Neural progenitor cell (in vitro differentiated cells): Measurements from ENCODE around the gene FGFRL1. TPM values are rescaled to one million over a fixed set of nuclear protein-coding genes. Genes with fewer than 3 reads are reported as not detected.

Experiments
- DNase-seq: peaks from one replicate; pipeline ENCODE4 v3.0.0-alpha.2; 2016; ENCODE audit warnings: low spot score
- H2AFZ ChIP-seq: fragments of 200-600 bp; sonication (generic); replicated peaks from 2 replicates; pipeline ENCODE4 v1.6.1; 2016; ENCODE audit warnings: antibody characterized with exemption
- H3F3A ChIP-seq: fragments of 200-600 bp; sonication (generic); 2 replicates; pipeline ENCODE4 v1.6.1; 2016; ENCODE audit warnings: antibody characterized with exemption, low read depth
- H3K27ac ChIP-seq: fragments of 200-600 bp; sonication (generic); 2 replicates; pipeline ENCODE4 v1.5.1; 2016; ENCODE audit warnings: mild to moderate bottlenecking
- H3K27me3 ChIP-seq: fragments of 200-600 bp; sonication (generic); 2 replicates; pipeline ENCODE4 v1.6.1; 2016; ENCODE audit warnings: mild to moderate bottlenecking, moderate library complexity
- H3K36me3 ChIP-seq: fragments of 200-600 bp; sonication (generic); 2 replicates; pipeline ENCODE4 v1.5.1; 2016
- H3K4me1 ChIP-seq: fragments of 200-600 bp; sonication (generic); 2 replicates; pipeline ENCODE4 v1.6.1; 2016; ENCODE audit warnings: mixed run types
- H3K4me2 ChIP-seq: fragments of 200-600 bp; sonication (generic); 2 replicates; pipeline ENCODE4 v1.6.1; 2016
- H3K4me3 ChIP-seq: fragments of 200-600 bp; sonication (generic); 2 replicates; pipeline ENCODE4 v1.5.1; 2016
- H3K79me2 ChIP-seq: fragments of 200-600 bp; sonication (generic); 2 replicates; pipeline ENCODE4 v1.6.1; 2016; ENCODE audit warnings: low read depth
- H3K9ac ChIP-seq: fragments of 200-600 bp; sonication (generic); 2 replicates; pipeline ENCODE4 v1.6.1; 2016
- H3K9me3 ChIP-seq: fragments of 200-600 bp; sonication (generic); 2 replicates; pipeline ENCODE4 v1.5.1; 2016; ENCODE audit warnings: low read depth
- H4K20me1 ChIP-seq: fragments of 200-600 bp; sonication (generic); 2 replicates; pipeline ENCODE4 v1.6.1; 2016; ENCODE audit warnings: low read depth
- H3K27ac Mint-ChIP-seq: 3 replicates; pipeline ENCODE4 v1.8.0; 2021; ENCODE audit warnings: mixed read lengths
- H3K27me3 Mint-ChIP-seq: 2 replicates; pipeline ENCODE4 v1.8.0; 2022; ENCODE audit warnings: low read depth, mild to moderate bottlenecking, inconsistent platforms, moderate library complexity, mixed read lengths; ENCODE audit not compliant: insufficient read depth
- H3K36me3 Mint-ChIP-seq: 3 replicates; pipeline ENCODE4 v1.8.0; 2021; ENCODE audit warnings: mixed read lengths
- H3K4me1 Mint-ChIP-seq: 3 replicates; pipeline ENCODE4 v1.8.0; 2021; ENCODE audit warnings: mixed read lengths
- H3K4me3 Mint-ChIP-seq: 3 replicates; pipeline ENCODE4 v1.8.0; 2021; ENCODE audit warnings: mild to moderate bottlenecking, moderate library complexity, mixed read lengths
- H3K9me3 Mint-ChIP-seq: 3 replicates; pipeline ENCODE4 v1.8.0; 2020; ENCODE audit warnings: mixed read lengths
- EZH2 ChIP-seq: fragments of 200-600 bp; sonication (generic); IDR thresholded peaks from 2 replicates; pipeline ENCODE4 v1.6.1; 2017; ENCODE audit warnings: antibody characterized with exemption, mild to moderate bottlenecking, moderate library complexity
- EZH2phosphoT487 ChIP-seq: fragments of 200-600 bp; sonication (generic); IDR thresholded peaks from 2 replicates; pipeline ENCODE4 v1.6.1; 2017; ENCODE audit warnings: antibody characterized with exemption
- total RNA-seq: library from RNA; depleted of rRNA; stranded (reverse); fragments of >200 nt; gene quantifications from 2 replicates; pipeline ENCODE4 v1.2.3, GENCODE V29; 2015; ENCODE audit warnings: low replicate concordance
- TF ChIP-seq, protein P1 (sequence below): fragments of 200-600 bp; sonication (generic); IDR thresholded peaks from 2 replicates; pipeline ENCODE4 v1.5.1; 2017; ENCODE audit warnings: antibody characterized with exemption, mild to moderate bottlenecking

FGFRL1 gene
- total RNA-seq, 1 donor from 2014 or later: 9.6 TPM

DNA sequence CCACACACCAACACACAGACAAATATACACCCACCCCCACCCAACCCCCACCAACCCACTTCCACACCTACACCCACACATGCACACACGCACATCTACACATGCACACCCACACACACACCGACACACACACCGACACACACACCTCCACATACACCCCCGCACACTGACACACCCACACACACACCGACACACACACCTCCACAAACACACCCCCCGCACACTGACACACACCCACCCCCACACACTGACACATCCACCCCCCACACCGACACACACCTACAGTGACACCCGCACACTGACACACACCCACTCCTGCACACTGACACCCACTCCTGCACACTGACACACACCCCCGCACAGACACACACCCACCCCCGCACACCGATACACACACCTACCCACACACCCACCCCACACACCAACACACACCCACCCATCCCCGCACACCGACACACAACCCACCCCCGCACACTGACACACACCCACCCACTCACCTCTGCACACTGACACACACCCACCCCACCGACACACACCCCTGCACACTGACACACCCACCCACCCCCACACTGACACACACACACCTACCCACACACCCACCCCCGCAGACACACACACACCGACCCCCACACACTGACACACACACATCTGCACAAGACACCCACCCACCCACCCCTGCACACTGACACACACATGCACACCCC is 31.1 kb downstream of the FGFRL1 start:
- Histone ChIP-seq H3K4me1 (peaks cover 27% of the 10 kb centered on the region), H3K79me2 (no peaks in the 10 kb centered on the region), H4K20me1 (no peaks in the 10 kb centered on the region), H3K4me3 (no peak overlapping the region), H3K36me3 (no peaks in the 10 kb centered on the region), H3F3A (peaks cover 27% of the 10 kb centered on the region), H3K27me3 (peaks cover 40% of the 10 kb centered on the region), H3K4me2 (no peak overlapping the region), H2AFZ (no peak overlapping the region), H3K27ac (no peak overlapping the region), H3K9me3 (no peaks in the 10 kb centered on the region), H3K9ac (no peak overlapping the region)
- DNase-seq: no peak
- TF ChIP-seq, protein P1, sequence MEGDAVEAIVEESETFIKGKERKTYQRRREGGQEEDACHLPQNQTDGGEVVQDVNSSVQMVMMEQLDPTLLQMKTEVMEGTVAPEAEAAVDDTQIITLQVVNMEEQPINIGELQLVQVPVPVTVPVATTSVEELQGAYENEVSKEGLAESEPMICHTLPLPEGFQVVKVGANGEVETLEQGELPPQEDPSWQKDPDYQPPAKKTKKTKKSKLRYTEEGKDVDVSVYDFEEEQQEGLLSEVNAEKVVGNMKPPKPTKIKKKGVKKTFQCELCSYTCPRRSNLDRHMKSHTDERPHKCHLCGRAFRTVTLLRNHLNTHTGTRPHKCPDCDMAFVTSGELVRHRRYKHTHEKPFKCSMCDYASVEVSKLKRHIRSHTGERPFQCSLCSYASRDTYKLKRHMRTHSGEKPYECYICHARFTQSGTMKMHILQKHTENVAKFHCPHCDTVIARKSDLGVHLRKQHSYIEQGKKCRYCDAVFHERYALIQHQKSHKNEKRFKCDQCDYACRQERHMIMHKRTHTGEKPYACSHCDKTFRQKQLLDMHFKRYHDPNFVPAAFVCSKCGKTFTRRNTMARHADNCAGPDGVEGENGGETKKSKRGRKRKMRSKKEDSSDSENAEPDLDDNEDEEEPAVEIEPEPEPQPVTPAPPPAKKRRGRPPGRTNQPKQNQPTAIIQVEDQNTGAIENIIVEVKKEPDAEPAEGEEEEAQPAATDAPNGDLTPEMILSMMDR: no peak
- TF ChIP-seq EZH2: no peak
- TF ChIP-seq EZH2phosphoT487: no peak
- Mint-ChIP-seq H3K36me3 (peaks cover 2% of the 10 kb centered on the region), H3K9me3 (peaks cover 5% of the 10 kb centered on the region), H3K4me3 (no peak overlapping the region), H3K27ac (no peak overlapping the region), H3K4me1 (peaks cover 45% of the 10 kb centered on the region), H3K27me3 (peaks cover 25% of the 10 kb centered on the region)

DNA sequence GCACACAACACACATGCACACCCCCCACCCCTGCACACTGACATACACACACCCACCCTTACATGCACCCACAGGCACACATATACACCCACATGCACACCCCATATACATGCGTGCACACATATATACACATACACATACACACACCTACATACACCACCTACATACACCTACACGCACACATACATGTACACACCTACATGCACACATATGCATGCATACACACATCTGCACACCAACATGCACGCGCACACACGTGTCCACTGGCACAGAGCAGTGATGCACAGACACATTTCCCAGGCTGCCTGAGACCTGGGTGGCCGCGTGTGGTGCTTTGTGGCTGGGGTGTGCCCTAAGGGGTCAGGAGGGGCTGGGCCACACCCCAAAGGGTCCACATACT is 31.7 kb downstream of the FGFRL1 start:
- Histone ChIP-seq H3K4me1 (peaks cover 27% of the 10 kb centered on the region), H3K4me2 (no peak overlapping the region)
- peak overlapping the region; percentile 78 for H3K27ac Mint-ChIP-seq

DNA sequence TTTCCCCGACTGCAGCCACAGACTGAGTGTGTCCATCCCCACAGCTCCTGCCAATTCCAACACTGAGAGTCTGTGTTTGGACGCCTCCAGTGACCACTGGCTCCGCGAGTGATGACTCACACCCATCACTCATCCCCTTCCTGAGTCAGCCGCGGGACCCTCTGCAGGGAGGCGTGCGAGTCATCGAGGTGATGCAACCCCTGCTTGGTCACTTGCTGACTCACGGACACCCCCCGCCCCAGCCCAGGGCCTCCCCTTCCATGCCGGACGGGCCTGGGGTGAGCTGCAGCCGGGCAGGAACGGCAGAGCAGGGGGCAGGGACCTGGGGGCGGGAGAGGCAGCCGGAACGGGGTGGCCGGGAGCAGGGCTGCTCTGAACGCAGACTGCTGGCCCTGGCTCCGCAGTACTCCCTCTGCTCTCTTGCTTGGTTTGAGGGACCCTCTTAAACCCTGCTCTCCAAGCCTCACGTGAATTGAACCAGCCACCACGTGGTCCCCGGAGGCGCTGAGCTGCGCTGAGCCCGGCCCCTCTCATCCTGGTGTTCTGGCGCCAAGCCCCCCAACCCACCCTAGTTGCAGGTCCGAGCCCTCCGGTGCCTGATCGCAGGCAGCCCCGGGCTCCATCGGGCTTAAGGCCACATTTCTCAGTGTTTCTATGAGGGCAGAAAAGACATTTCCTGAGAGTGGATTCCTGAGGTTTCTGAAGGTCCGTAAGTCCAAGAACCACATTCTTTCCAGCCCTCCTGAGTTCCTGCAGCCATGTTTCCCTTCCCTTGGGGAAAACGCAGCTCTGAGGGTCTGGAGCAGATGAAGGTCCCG is 32.4 kb downstream of the FGFRL1 start:
- Histone ChIP-seq H3K27ac (no peak overlapping the region), H3K9ac (no peak overlapping the region), H3K4me1 (peaks cover 27% of the 10 kb centered on the region), H3K27me3 (peaks cover 53% of the 10 kb centered on the region), H3K9me3 (no peaks in the 10 kb centered on the region), H3F3A (peaks cover 27% of the 10 kb centered on the region), H4K20me1 (no peaks in the 10 kb centered on the region), H2AFZ (no peak overlapping the region), H3K4me2 (no peak overlapping the region), H3K79me2 (no peaks in the 10 kb centered on the region), H3K4me3 (no peak overlapping the region), H3K36me3 (no peaks in the 10 kb centered on the region)
- H3K4me3 Mint-ChIP-seq: no peak overlapping the region
- H3K27me3 Mint-ChIP-seq: peaks cover 35% of the 10 kb centered on the region
- DNase-seq: peak; percentile 51
- no peak overlapping the region for H3K27ac Mint-ChIP-seq
- peaks cover 2% of the 10 kb centered on the region for H3K36me3 Mint-ChIP-seq
- TF ChIP-seq, protein P1: no peak
- peaks cover 41% of the 10 kb centered on the region for H3K4me1 Mint-ChIP-seq
- peaks cover 5% of the 10 kb centered on the region for H3K9me3 Mint-ChIP-seq

More for the DNA sequence above, 31.7 kb downstream of the FGFRL1 start:
- peaks cover 46% of the 10 kb centered on the region for H3K27me3 ChIP-seq
- H3K79me2 ChIP-seq: no peaks in the 10 kb centered on the region
- peaks cover 43% of the 10 kb centered on the region for H3K4me1 Mint-ChIP-seq
- peaks cover 5% of the 10 kb centered on the region for H3K9me3 Mint-ChIP-seq
- H3K4me3 Mint-ChIP-seq: peak overlapping the region; percentile 47
- peaks cover 27% of the 10 kb centered on the region for H3F3A ChIP-seq
- no peaks in the 10 kb centered on the region for H4K20me1 ChIP-seq
- peaks cover 2% of the 10 kb centered on the region for H3K36me3 Mint-ChIP-seq
- H2AFZ ChIP-seq: no peak overlapping the region
- no peak for DNase-seq
- peaks cover 31% of the 10 kb centered on the region for H3K27me3 Mint-ChIP-seq
- H3K4me3 ChIP-seq: no peak overlapping the region
- H3K27ac ChIP-seq: no peak overlapping the region
- no peak for TF ChIP-seq EZH2phosphoT487
- TF ChIP-seq, protein P1: no peak
- no peak for TF ChIP-seq EZH2
- no peaks in the 10 kb centered on the region for H3K9me3 ChIP-seq
- no peak overlapping the region for H3K9ac ChIP-seq
- H3K36me3 ChIP-seq: no peaks in the 10 kb centered on the region
